ENCODE results near the gene TRIP6.

GRCh38 chr7:100880645-100881044, 13.5 kb downstream of the TRIP6 start:
- TF ChIP-seq CTCF (IDR thresholded peaks at IDR 0.05): no peak
- no peak for TF ChIP-seq EZH2 (IDR thresholded peaks at IDR 0.05)
- no peak for TF ChIP-seq EZH2phosphoT487 (IDR thresholded peaks at IDR 0.05)

Data from neural progenitor cell (in vitro differentiated cells).